ENCODE data around the gene ZNF24. TPM values are rescaled to one million over a fixed set of nuclear protein-coding genes. Genes with fewer than 3 reads are reported as not detected.

The ZNF24 gene
- total and polyA plus RNA-seq, 2 of the 4 experiments (the other 2 are of a cell fraction): 7.6 to 20.8 TPM

DNA sequence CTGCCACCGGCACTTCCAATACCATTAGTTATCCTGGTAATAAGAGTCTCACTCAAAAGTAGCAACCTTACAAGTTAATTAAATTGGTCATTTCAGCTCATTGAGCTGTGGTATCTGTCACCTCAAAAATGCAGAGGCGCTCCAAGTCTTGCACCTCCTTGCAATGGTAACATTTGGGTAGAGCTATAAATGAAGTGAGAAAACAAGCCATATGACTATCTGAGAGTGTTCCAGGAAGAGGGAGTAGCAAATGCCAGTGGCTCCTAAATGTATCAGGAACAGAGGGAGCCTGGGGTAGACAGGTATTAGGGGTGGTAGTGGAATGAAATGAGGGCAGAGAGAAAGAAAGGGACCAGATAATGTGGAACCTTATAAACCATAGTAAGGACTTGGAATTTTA is 48.2 kb downstream of the ZNF24 start:
- Histone ChIP-seq H2BK5ac (ENCODE audit: low read depth, low read length, poor library complexity, severe bottlenecking) (no peak overlapping the region), H2BK15ac (ENCODE audit: low read depth, low read length) (no peak overlapping the region), H3K27ac (ENCODE audit: insufficient read depth, low read length) (no peak overlapping the region), H2BK120ac (ENCODE audit: low read depth, low read length) (no peak overlapping the region), H3K4me1 (ENCODE audit: control insufficient read depth, insufficient read depth, low read length) (peaks cover under 1% of the 10 kb centered on the region; the same call in 1 of the 2 replicates), H3K4me3 (ENCODE audit: insufficient read depth, low read depth, low read length) (no peak overlapping the region), H3K36me3 (ENCODE audit: control insufficient read depth, insufficient read depth, low read length) (peaks cover 22% of the 10 kb centered on the region), H3K4me2 (ENCODE audit: low read depth, low read length) (no peak overlapping the region), H2AK9ac (replicated peaks; ENCODE audit: low read depth, low read length, poor library complexity) (no peak overlapping the region), H3K23ac (ENCODE audit: low read depth, low read length) (no peak overlapping the region), H3K9ac (ENCODE audit: low read depth, low read length) (no peak overlapping the region), H4K91ac (ENCODE audit: insufficient read depth, low read depth, low read length) (no peak overlapping the region), H3K56ac (ENCODE audit: extremely low read depth, insufficient read depth, low read length) (no peak overlapping the region), H2BK20ac (ENCODE audit: low read depth, low read length) (no peak overlapping the region), H3K4ac (ENCODE audit: low read depth, low read length) (no peak overlapping the region), H3K27me3 (ENCODE audit: control insufficient read depth, insufficient read depth, low read length) (no peaks in the 10 kb centered on the region), H4K8ac (ENCODE audit: low read depth in 2 of 2, low read length in 2 of 2) (no peak overlapping the region), H3K79me1 (ENCODE audit: low read depth in 1 of 2, low read length in 2 of 2) (peaks cover 37 to 47% of the 10 kb centered on the region in 2 experiments), H3K9me3 (ENCODE audit: control insufficient read depth, insufficient read depth, low read length) (peaks cover 23% of the 10 kb centered on the region), H3K14ac (replicated peaks; ENCODE audit: low read depth, low read length) (no peak overlapping the region), H4K20me1 (ENCODE audit: insufficient read depth, low read length) (no peaks in the 10 kb centered on the region), H3K18ac (ENCODE audit: low read depth, low read length) (no peak overlapping the region), H2AFZ (replicated peaks; ENCODE audit: low read length, poor library complexity) (no peak overlapping the region), H4K5ac (ENCODE audit: low read depth, low read length) (no peak overlapping the region), H2AK5ac (ENCODE audit: low read depth, low read length) (no peak overlapping the region), H3K9me1 (ENCODE audit: insufficient read depth, low read length) (peaks cover 2% of the 10 kb centered on the region; the same call in 1 of the 2 replicates)
- CTCF ChIA-PET: no interaction called here
- no CpG with 5 or more reads among the region's 2 CpGs for WGBS, 2 experiments (ENCODE audit: extremely low coverage in 2 of 2, insufficient read length in 1 of 2)
- intact Hi-C loops (cut with micrococcal nuclease) (no loop called here), in situ Hi-C loops (cut with MboI; ENCODE audit: low sequenced_read_pairs) (no loop called here), dilution Hi-C loops (cut with HindIII; ENCODE audit: low sequenced_read_pairs, unreplicated experiment) (no loop called here)
- TF ChIP-seq CTCF (conservative IDR thresholded peaks at IDR 0.05; ENCODE audit: low read depth, low read length) (no peak), MXI1 (IDR thresholded peaks at IDR 0.05; ENCODE audit: borderline replicate concordance, low read depth, low read length) (no peak), USF2 (IDR thresholded peaks at IDR 0.05; ENCODE audit: low read depth, low read length) (no peak), CEBPB (IDR thresholded peaks at IDR 0.05; ENCODE audit: low read depth, low read length) (no peak), RAD21 (IDR thresholded peaks at IDR 0.05; ENCODE audit: low read length) (no peak), MAZ (IDR thresholded peaks at IDR 0.05; ENCODE audit: borderline replicate concordance, low read depth, low read length) (no peak), MAFK (IDR thresholded peaks at IDR 0.05; ENCODE audit: low read depth, low read length) (no peak), ELK1 (IDR thresholded peaks at IDR 0.05; ENCODE audit: borderline replicate concordance, low read depth, low read length) (no peak), SMC3 (IDR thresholded peaks at IDR 0.05; ENCODE audit: low read depth, low read length) (no peak), FOS (IDR thresholded peaks at IDR 0.05; ENCODE audit: low read depth, low read length) (no peak), CHD1 (IDR thresholded peaks at IDR 0.05; ENCODE audit: low read depth, low read length) (no peak), BHLHE40 (IDR thresholded peaks at IDR 0.05; ENCODE audit: low read depth, low read length) (no peak), NFE2L2 (IDR thresholded peaks at IDR 0.05; ENCODE audit: low read depth, low read length) (no peak), RFX5 (IDR thresholded peaks at IDR 0.05; ENCODE audit: low read depth, low read length) (no peak)
- POLR2A ChIA-PET (ENCODE audit: unreplicated experiment): no interaction called here
- ATAC-seq (ENCODE audit: low read depth): no peak
- no peak for DNase-seq
- BruUV-seq (replicated peaks): no TSS peak
